SU-DHL-6 (cell line): Measurements from ENCODE around the gene STAC.

Source experiments
- H2AFZ ChIP-seq: fragments of 200-600 bp; sonication (generic); 2 replicates; pipeline ENCODE4 v1.6.1; 2014; ENCODE audit warnings: low read depth, mild to moderate bottlenecking, moderate library complexity, mixed read lengths, antibody characterized with exemption, low read length; ENCODE audit not compliant: severe bottlenecking
- H3F3A ChIP-seq: fragments of 200-600 bp; shearing (Covaris generic); 2 replicates; pipeline ENCODE4 v1.6.0; 2016; ENCODE audit warnings: antibody characterized with exemption, mild to moderate bottlenecking; ENCODE audit not compliant: insufficient read depth
- H3K27ac ChIP-seq: fragments of 200-600 bp; sonication (generic); 2 replicates; pipeline ENCODE4 v1.5.1; 2016; ENCODE audit warnings: low read depth, mild to moderate bottlenecking, low read length, moderate library complexity, mixed read lengths
- H3K27me3 ChIP-seq: fragments of 200-600 bp; sonication (generic), shearing (Covaris generic); 2 replicates; pipeline ENCODE4 v1.6.0; 2014; ENCODE audit warnings: mild to moderate bottlenecking, low read length
- H3K36me3 ChIP-seq: fragments of 200-600 bp; sonication (generic); 2 replicates; pipeline ENCODE4 v1.6.1; 2014; ENCODE audit warnings: mild to moderate bottlenecking, low read length, mixed read lengths
- H3K4me2 ChIP-seq: fragments of 300-600, 200-600 bp; shearing (Covaris generic), sonication (generic); 2 replicates; pipeline ENCODE4 v1.6.0; 2014; ENCODE audit warnings: low read length, low read depth, mild to moderate bottlenecking; ENCODE audit not compliant: poor library complexity, severe bottlenecking
- H3K4me3 ChIP-seq: fragments of 200-600 bp; sonication (generic); 2 replicates; pipeline ENCODE4 v1.5.1; 2014; ENCODE audit warnings: antibody characterized with exemption, low read length, mild to moderate bottlenecking, mixed read lengths; ENCODE audit not compliant: insufficient read depth, poor library complexity, severe bottlenecking
- H3K79me2 ChIP-seq: fragments of 200-600 bp; sonication (generic); 2 replicates; pipeline ENCODE4 v1.6.1; 2014; ENCODE audit warnings: mild to moderate bottlenecking, low read length, moderate library complexity; ENCODE audit not compliant: insufficient read depth
- H3K9ac ChIP-seq: fragments of 200-600 bp; sonication (generic); 2 replicates; pipeline ENCODE4 v1.7.0; 2014; ENCODE audit warnings: mild to moderate bottlenecking, low read length
- H3K9me2 ChIP-seq: fragments of 200-600 bp; sonication (generic); replicated peaks from 2 replicates; pipeline ENCODE4 v1.6.1; 2014; ENCODE audit warnings: low read length; ENCODE audit not compliant: insufficient read depth
- H3K9me3 ChIP-seq: fragments of 200-600 bp; sonication (generic); 2 replicates; pipeline ENCODE4 v1.6.1; 2014; ENCODE audit warnings: low read length, mixed read lengths; ENCODE audit not compliant: insufficient read depth
- H4K20me1 ChIP-seq: fragments of 200-600 bp; sonication (generic); 2 replicates; pipeline ENCODE4 v1.6.1; 2014; ENCODE audit warnings: low read depth, mild to moderate bottlenecking, antibody characterized with exemption, low read length, moderate library complexity, mixed read lengths
- CTCF ChIP-seq: fragments of 200-600 bp; sonication (generic); IDR thresholded peaks from one replicate; pipeline ENCODE4 v1.5.1; 2017; ENCODE audit warnings: antibody characterized with exemption, mild to moderate bottlenecking, low read length, moderate library complexity; ENCODE audit not compliant: insufficient read depth, poor library complexity, severe bottlenecking
- EZH2phosphoT487 ChIP-seq: fragments of 200-600 bp; sonication (generic), shearing (Covaris generic); conservative IDR thresholded peaks from 2 replicates; pipeline ENCODE4 v1.6.1; 2018; ENCODE audit warnings: mild to moderate bottlenecking, antibody characterized with exemption, low read length, moderate library complexity, mixed read lengths

The STAC gene

GRCh38 chr3:36557021-36557707, 176.9 kb downstream of the STAC start:
- Histone ChIP-seq H3K9me3 (no peaks in the 10 kb centered on the region), H3K27ac (no peak overlapping the region), H4K20me1 (no peaks in the 10 kb centered on the region), H3K27me3 (no peaks in the 10 kb centered on the region), H2AFZ (no peak overlapping the region), H3K4me3 (no peak overlapping the region), H3K4me2 (no peak overlapping the region), H3K9ac (no peak overlapping the region), H3F3A (no peaks in the 10 kb centered on the region), H3K79me2 (no peaks in the 10 kb centered on the region), H3K36me3 (no peaks in the 10 kb centered on the region), H3K9me2 (no peaks in the 10 kb centered on the region)
- no peak for TF ChIP-seq EZH2phosphoT487
- no peak for TF ChIP-seq CTCF

- H3K79me2 ChIP-seq: no peaks in the 10 kb centered on the region
- H3F3A ChIP-seq: no peaks in the 10 kb centered on the region
- H3K9me2 ChIP-seq: no peaks in the 10 kb centered on the region
- no peak overlapping the region for H2AFZ ChIP-seq
- no peaks in the 10 kb centered on the region for H3K36me3 ChIP-seq
- H3K9me3 ChIP-seq: no peaks in the 10 kb centered on the region
- H3K9ac ChIP-seq: no peak overlapping the region
- no peaks in the 10 kb centered on the region for H3K27me3 ChIP-seq
- H3K27ac ChIP-seq: no peak overlapping the region
- no peaks in the 10 kb centered on the region for H4K20me1 ChIP-seq
- H3K4me2 ChIP-seq: no peak overlapping the region
- no peak for TF ChIP-seq EZH2phosphoT487
- no peak for TF ChIP-seq CTCF
- no peak overlapping the region for H3K4me3 ChIP-seq
These were observed 177.6 kb downstream of the STAC start for GRCh38 chr3:36557708-36558421.

GRCh38 chr3:36558961-36559360, 178.7 kb downstream of the STAC start:
- no peaks in the 10 kb centered on the region for H3K79me2 ChIP-seq
- H3F3A ChIP-seq: no peaks in the 10 kb centered on the region
- H3K36me3 ChIP-seq: no peaks in the 10 kb centered on the region
- no peak overlapping the region for H2AFZ ChIP-seq
- no peak for TF ChIP-seq EZH2phosphoT487
- TF ChIP-seq CTCF: no peak
- H3K9ac ChIP-seq: no peak overlapping the region
- H3K27ac ChIP-seq: no peak overlapping the region
- no peaks in the 10 kb centered on the region for H4K20me1 ChIP-seq
- H3K9me3 ChIP-seq: no peaks in the 10 kb centered on the region
- H3K4me3 ChIP-seq: no peak overlapping the region
- no peaks in the 10 kb centered on the region for H3K9me2 ChIP-seq
- no peak overlapping the region for H3K4me2 ChIP-seq
- H3K27me3 ChIP-seq: no peaks in the 10 kb centered on the region
